Fibroblast of lung (primary cell): ENCODE data around the gene MDC1. TPM values are rescaled to one million over a fixed set of nuclear protein-coding genes. Genes with fewer than 3 reads are reported as not detected.

Experiments used
- DNase-seq, 2 donors: peaks; one replicate each; pipeline versions ENCODE4 v3.0.0 to v3.0.0-alpha.2; 2010; ENCODE audit warnings: low read depth in 2 of 2
- H2AFZ ChIP-seq: 2 replicates; pipeline ENCODE4 v1.5.1; 2012; ENCODE audit warnings: low read length, control low read depth, inconsistent platforms
- H3K27ac ChIP-seq: 2 replicates; pipeline ENCODE4 v1.5.1; 2011; ENCODE audit warnings: low read length, control low read depth; ENCODE audit not compliant: insufficient read depth
- H3K27me3 ChIP-seq: 2 replicates; pipeline ENCODE4 v1.5.1; 2011; ENCODE audit warnings: mild to moderate bottlenecking, low read length; ENCODE audit not compliant: control insufficient read depth, insufficient read depth
- H3K36me3 ChIP-seq: 2 replicates; pipeline ENCODE4 v1.5.1; 2011; ENCODE audit warnings: low read length; ENCODE audit not compliant: control insufficient read depth, insufficient read depth
- H3K4me1 ChIP-seq: 2 replicates; pipeline ENCODE4 v1.5.1; 2011; ENCODE audit warnings: low read length; ENCODE audit not compliant: control insufficient read depth, insufficient read depth; ENCODE audit errors: extremely low read depth
- H3K4me2 ChIP-seq: 2 replicates; pipeline ENCODE4 v1.5.1; 2011; ENCODE audit warnings: low read length, control low read depth; ENCODE audit not compliant: insufficient read depth; ENCODE audit errors: extremely low read depth
- H3K4me3 ChIP-seq, 4 experiments: fragments of 200-600 bp in 1 of 4; sonication (generic) in 1 of 4; replicated peaks in 1 of 4; 2 replicates each; pipeline ENCODE4 v1.5.1; 2011 to 2016; ENCODE audit warnings: low read length in 4 of 4, low read depth in 3 of 4, mild to moderate bottlenecking in 3 of 4, control low read depth in 2 of 4, inconsistent platforms in 1 of 4, mixed read lengths in 1 of 4; ENCODE audit not compliant: insufficient read depth in 1 of 4; ENCODE audit errors: control extremely low read depth in 1 of 4
- H3K79me2 ChIP-seq: 2 replicates; pipeline ENCODE4 v1.5.1; 2012; ENCODE audit warnings: mild to moderate bottlenecking, low read length, inconsistent platforms; ENCODE audit not compliant: control insufficient read depth, insufficient read depth
- H3K9ac ChIP-seq: 2 replicates; pipeline ENCODE4 v1.5.1; 2011; ENCODE audit warnings: mild to moderate bottlenecking, low read length, control low read depth; ENCODE audit not compliant: insufficient read depth
- H3K9me3 ChIP-seq: 2 replicates; pipeline ENCODE4 v1.5.1; 2012; ENCODE audit warnings: low read depth, low read length; ENCODE audit not compliant: control insufficient read depth, insufficient read depth
- H4K20me1 ChIP-seq: 2 replicates; pipeline ENCODE4 v1.5.1; 2011; ENCODE audit warnings: low read length; ENCODE audit not compliant: control insufficient read depth, insufficient read depth; ENCODE audit errors: extremely low read depth
- EZH2 ChIP-seq: IDR thresholded peaks from 2 replicates; pipeline ENCODE4 v1.5.1; 2012; ENCODE audit warnings: low read length, control low read depth, mild to moderate bottlenecking; ENCODE audit errors: missing control alignments
- polyA plus RNA-seq, 2 donors: library from polyadenylated mRNA; depleted of rRNA in 1 of 2; stranded (reverse) in 1 of 2; unstranded in 1 of 2; fragments of >200 nt; gene quantifications; 2 replicates each; pipeline ENCODE4 v1.2.1, GENCODE V29; 2011 to 2012; ENCODE audit warnings: missing spikeins in 1 of 2
- total RNA-seq: library from RNA; depleted of rRNA; stranded (reverse); fragments of >200 nt; gene quantifications from 2 replicates; pipeline ENCODE4 v1.2.1, GENCODE V29; 2014
- TF ChIP-seq, protein P1 (sequence below), 2 donors: IDR thresholded peaks in 1 of 2; conservative IDR thresholded peaks in 1 of 2; 1 replicate in 1 of 2; 2 replicates in 1 of 2; pipeline ENCODE4 v1.5.1; 2011 to 2012; ENCODE audit warnings: low read length in 2 of 2, control low read depth in 1 of 2, inconsistent platforms in 1 of 2, low read depth in 1 of 2, mild to moderate bottlenecking in 1 of 2

The MDC1 gene
- total and polyA plus RNA-seq, 2 donors (not counting 1 experiment from before 2014, with no cell fraction given): 3.3 to 5.0 TPM

- no peak for TF ChIP-seq EZH2
- TF ChIP-seq, protein P1, sequence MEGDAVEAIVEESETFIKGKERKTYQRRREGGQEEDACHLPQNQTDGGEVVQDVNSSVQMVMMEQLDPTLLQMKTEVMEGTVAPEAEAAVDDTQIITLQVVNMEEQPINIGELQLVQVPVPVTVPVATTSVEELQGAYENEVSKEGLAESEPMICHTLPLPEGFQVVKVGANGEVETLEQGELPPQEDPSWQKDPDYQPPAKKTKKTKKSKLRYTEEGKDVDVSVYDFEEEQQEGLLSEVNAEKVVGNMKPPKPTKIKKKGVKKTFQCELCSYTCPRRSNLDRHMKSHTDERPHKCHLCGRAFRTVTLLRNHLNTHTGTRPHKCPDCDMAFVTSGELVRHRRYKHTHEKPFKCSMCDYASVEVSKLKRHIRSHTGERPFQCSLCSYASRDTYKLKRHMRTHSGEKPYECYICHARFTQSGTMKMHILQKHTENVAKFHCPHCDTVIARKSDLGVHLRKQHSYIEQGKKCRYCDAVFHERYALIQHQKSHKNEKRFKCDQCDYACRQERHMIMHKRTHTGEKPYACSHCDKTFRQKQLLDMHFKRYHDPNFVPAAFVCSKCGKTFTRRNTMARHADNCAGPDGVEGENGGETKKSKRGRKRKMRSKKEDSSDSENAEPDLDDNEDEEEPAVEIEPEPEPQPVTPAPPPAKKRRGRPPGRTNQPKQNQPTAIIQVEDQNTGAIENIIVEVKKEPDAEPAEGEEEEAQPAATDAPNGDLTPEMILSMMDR (conservative IDR thresholded peaks at IDR 0.05 in 1 of 2, IDR thresholded peaks at IDR 0.05 in 1 of 2; ENCODE audit: low read depth in 1 of 2, low read length in 2 of 2): no peak
- Histone ChIP-seq H3K9me3 (no peaks in the 10 kb centered on the region), H3K36me3 (peaks cover 22% of the 10 kb centered on the region), H3K4me2 (peak overlapping the region; percentile 45), H3K4me1 (peaks cover 13% of the 10 kb centered on the region), H3K4me3 (peak overlapping the region in 2 of 4 experiments; percentile 0 to 7), H3K27me3 (no peaks in the 10 kb centered on the region), H3K9ac (no peak overlapping the region), H4K20me1 (no peaks in the 10 kb centered on the region), H3K27ac (peak overlapping the region; percentile 95), H2AFZ (no peak overlapping the region), H3K79me2 (peaks cover 65% of the 10 kb centered on the region)
- no peak for DNase-seq
Measured at GRCh38 chr6:30740540-30740870, 23.4 kb upstream of the MDC1 start.

- no peak overlapping the region for H3K27ac ChIP-seq
- no peaks in the 10 kb centered on the region for H3K27me3 ChIP-seq
- no peak overlapping the region for H3K4me2 ChIP-seq
- DNase-seq: no peak
- H3K9ac ChIP-seq: no peak overlapping the region
- no peaks in the 10 kb centered on the region for H3K9me3 ChIP-seq
- H4K20me1 ChIP-seq: no peaks in the 10 kb centered on the region
- H3K79me2 ChIP-seq: peaks cover 59% of the 10 kb centered on the region
- H3K4me1 ChIP-seq: peaks cover 13% of the 10 kb centered on the region
- TF ChIP-seq, protein P1 (conservative IDR thresholded peaks at IDR 0.05 in 1 of 2, IDR thresholded peaks at IDR 0.05 in 1 of 2; ENCODE audit: low read depth in 1 of 2, low read length in 2 of 2): no peak
- no peak for TF ChIP-seq EZH2
- H3K4me3 ChIP-seq: no peak overlapping the region
- H2AFZ ChIP-seq: no peak overlapping the region
- peaks cover 24% of the 10 kb centered on the region for H3K36me3 ChIP-seq
Measured at GRCh38 chr6:30738532-30738931, 21.5 kb upstream of the MDC1 start.

GRCh38 chr6:30735668-30736314 is 18.7 kb upstream of the MDC1 start:
- no peak overlapping the region for H3K4me3 ChIP-seq
- H3K79me2 ChIP-seq: peaks cover 35% of the 10 kb centered on the region
- H3K27me3 ChIP-seq: no peaks in the 10 kb centered on the region
- no peaks in the 10 kb centered on the region for H4K20me1 ChIP-seq
- H3K9me3 ChIP-seq: no peaks in the 10 kb centered on the region
- H3K4me2 ChIP-seq: no peak overlapping the region
- no peak overlapping the region for H3K9ac ChIP-seq
- no peak overlapping the region for H3K27ac ChIP-seq
- DNase-seq: no peak
- H3K36me3 ChIP-seq: peaks cover 31% of the 10 kb centered on the region
- H2AFZ ChIP-seq: no peak overlapping the region
- peaks cover 8% of the 10 kb centered on the region for H3K4me1 ChIP-seq
- TF ChIP-seq EZH2: no peak
